Karpas-422 (cell line): ENCODE results near the gene GGN. TPM values are rescaled to one million over a fixed set of nuclear protein-coding genes. Genes with fewer than 3 reads are reported as not detected.
"Not testable (repeated sequence)": the region's sequence is repeated elsewhere in the genome, so short reads cannot be mapped to it uniquely, and the experiment has no call there.

Experiments used
- DNase-seq: peaks from one replicate; pipeline ENCODE4 v3.0.0-alpha.2; 2015
- H2AFZ ChIP-seq: fragments of 200-600 bp; sonication (generic); 2 replicates; pipeline ENCODE4 v1.6.1; 2014; ENCODE audit warnings: antibody characterized with exemption, low read length, mixed read lengths
- H3K27ac ChIP-seq: fragments of 200-600 bp; sonication (generic); 2 replicates; pipeline ENCODE4 v1.5.1; 2014; ENCODE audit warnings: mild to moderate bottlenecking, low read length, moderate library complexity
- H3K27me3 ChIP-seq: fragments of 200-600 bp; sonication (generic); 2 replicates; pipeline ENCODE4 v1.6.1; 2014; ENCODE audit warnings: low read length, mixed read lengths
- H3K36me3 ChIP-seq: fragments of 200-600 bp; sonication (generic); 2 replicates; pipeline ENCODE4 v1.6.1; 2014; ENCODE audit warnings: low read length, mixed read lengths; ENCODE audit not compliant: insufficient read depth
- H3K4me1 ChIP-seq: fragments of 200-600 bp; sonication (generic); 2 replicates; pipeline ENCODE4 v1.6.1; 2014; ENCODE audit warnings: mild to moderate bottlenecking, low read length, mixed read lengths
- H3K4me2 ChIP-seq: fragments of 200-600 bp; sonication (generic); 2 replicates; pipeline ENCODE4 v1.6.1; 2014; ENCODE audit warnings: low read length, low read depth, mild to moderate bottlenecking; ENCODE audit not compliant: poor library complexity, severe bottlenecking
- H3K4me3 ChIP-seq: fragments of 200-600 bp; sonication (generic); 2 replicates; pipeline ENCODE4 v1.5.1; 2014; ENCODE audit warnings: mild to moderate bottlenecking, antibody characterized with exemption, low read length, mixed read lengths
- H3K79me2 ChIP-seq: fragments of 200-600 bp; sonication (generic); 2 replicates; pipeline ENCODE4 v1.6.1; 2014; ENCODE audit warnings: mild to moderate bottlenecking, low read length, mixed read lengths
- H3K9ac ChIP-seq: fragments of 200-600 bp; sonication (generic); 2 replicates; pipeline ENCODE4 v1.6.0; 2014; ENCODE audit warnings: low read length
- H3K9me2 ChIP-seq: fragments of 200-600 bp; sonication (generic), shearing (Covaris generic); replicated peaks from 2 replicates; pipeline ENCODE4 v1.6.0; 2014; ENCODE audit warnings: mild to moderate bottlenecking, low read length, moderate library complexity; ENCODE audit not compliant: insufficient read depth
- H3K9me3 ChIP-seq: fragments of 300-700, 200-600 bp; sonication (generic); 2 replicates; pipeline ENCODE4 v1.6.1; 2014; ENCODE audit warnings: low read length, mixed read lengths
- H4K20me1 ChIP-seq: fragments of 200-600 bp; sonication (generic); 2 replicates; pipeline ENCODE4 v1.6.1; 2014; ENCODE audit warnings: mild to moderate bottlenecking, antibody characterized with exemption, low read length, low read depth; ENCODE audit not compliant: insufficient read depth
- total RNA-seq: library from RNA; depleted of rRNA; stranded (reverse); fragments of >200 nt; shearing (Covaris generic); gene quantifications from 2 replicates; pipeline ENCODE4 v1.2.3, GENCODE V29; 2014; ENCODE audit warnings: low replicate concordance

Gene GGN
- total RNA-seq, 1 experiment from 2014 or later = not detected

DNA sequence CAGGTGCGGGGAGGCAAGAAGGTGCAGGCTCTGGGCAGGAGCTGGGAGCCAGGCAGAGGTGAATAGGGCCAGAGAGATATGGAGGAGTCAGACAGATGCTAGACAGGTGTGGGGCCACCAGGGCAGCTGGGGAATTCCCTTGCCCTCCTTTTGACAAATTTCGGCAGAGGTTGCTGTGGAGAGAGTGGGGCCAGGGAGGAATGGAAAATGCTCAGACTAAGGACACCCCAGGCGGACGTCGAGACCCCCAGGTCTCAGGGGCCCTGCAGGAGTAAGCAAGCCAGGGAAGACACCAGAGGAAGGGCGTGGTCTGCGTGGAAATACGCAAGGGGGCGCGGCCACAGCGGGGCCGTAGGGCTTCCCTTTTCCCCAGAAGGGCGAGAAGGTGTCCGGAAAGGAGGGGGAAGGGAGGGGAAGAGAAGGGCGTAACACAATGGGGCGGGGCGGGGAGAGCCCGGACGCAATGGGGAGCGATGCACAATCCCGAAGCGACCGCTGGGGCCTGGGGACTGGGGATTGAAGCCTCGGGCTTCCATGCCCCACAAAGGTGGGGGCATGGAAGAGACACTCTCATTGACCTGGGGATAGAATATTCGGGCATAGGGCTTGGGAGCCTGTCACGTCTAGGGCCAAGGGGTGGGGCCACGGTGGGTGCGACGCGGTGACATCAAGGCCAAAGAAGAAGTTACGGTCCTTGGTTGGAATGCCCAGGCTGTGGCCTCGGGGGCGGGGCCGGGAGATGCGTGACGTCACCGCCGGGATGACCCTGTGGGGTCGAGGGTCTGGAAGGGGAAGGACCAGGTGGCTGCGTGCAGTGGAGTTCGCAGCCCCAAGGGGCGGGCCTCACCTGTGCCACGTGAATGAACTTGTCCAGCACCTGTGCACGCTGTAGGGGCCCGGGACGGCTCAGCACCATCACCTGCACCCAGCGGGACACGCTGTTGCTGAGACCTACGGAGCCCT lies 30.0 kb upstream of the GGN start:
- Histone ChIP-seq H3K27ac (no peak overlapping the region), H3K4me3 (peak overlapping the region; percentile 34; the same call in 1 of the 2 replicates)

DNA sequence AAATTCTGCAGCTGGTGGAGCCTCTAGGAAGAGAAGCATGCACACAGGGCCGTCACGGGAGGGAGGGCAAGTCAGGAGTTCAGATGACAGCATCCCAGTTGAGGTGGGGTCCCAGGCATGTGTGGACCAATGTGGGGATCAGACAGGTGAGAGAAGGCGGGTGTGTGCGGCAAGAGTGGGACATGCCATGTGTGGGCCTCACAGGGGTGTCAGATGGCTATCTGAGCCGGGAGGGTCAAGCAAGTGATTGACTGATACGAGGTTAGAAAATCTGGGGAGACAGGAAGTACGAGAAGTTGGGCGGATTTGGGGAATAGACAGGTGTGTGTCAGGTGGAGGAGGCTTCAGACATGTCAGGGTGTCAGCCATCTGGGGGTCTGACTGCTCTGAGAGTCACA lies 29.3 kb upstream of the GGN start:
- Histone ChIP-seq H3K27ac (no peak overlapping the region), H3K4me3 (no peak overlapping the region), H3K4me2 (peak overlapping the region; percentile 56), H3K9me2 (no peaks in the 10 kb centered on the region), H3K9ac (no peak overlapping the region), H3K79me2 (no peaks in the 10 kb centered on the region), H3K27me3 (no peaks in the 10 kb centered on the region), H3K4me1 (peaks cover 4% of the 10 kb centered on the region; the same call in 1 of the 2 replicates), H3K9me3 (no peaks in the 10 kb centered on the region), H4K20me1 (no peaks in the 10 kb centered on the region), H3K36me3 (no peaks in the 10 kb centered on the region), H2AFZ (no peak overlapping the region)
- DNase-seq = no peak

More for the DNA sequence above, 30.0 kb upstream of the GGN start:
- no peak overlapping the region for H2AFZ ChIP-seq
- peaks cover 4% of the 10 kb centered on the region; the same call in 1 of the 2 replicates for H3K4me1 ChIP-seq
- no peaks in the 10 kb centered on the region for H4K20me1 ChIP-seq
- DNase-seq = peak; percentile 85
- H3K4me2 ChIP-seq = peak overlapping the region; percentile 56
- no peaks in the 10 kb centered on the region for H3K27me3 ChIP-seq
- no peaks in the 10 kb centered on the region for H3K9me2 ChIP-seq
- H3K9me3 ChIP-seq = no peaks in the 10 kb centered on the region
- H3K79me2 ChIP-seq = no peaks in the 10 kb centered on the region
- H3K9ac ChIP-seq = no peak overlapping the region
- no peaks in the 10 kb centered on the region for H3K36me3 ChIP-seq

DNA sequence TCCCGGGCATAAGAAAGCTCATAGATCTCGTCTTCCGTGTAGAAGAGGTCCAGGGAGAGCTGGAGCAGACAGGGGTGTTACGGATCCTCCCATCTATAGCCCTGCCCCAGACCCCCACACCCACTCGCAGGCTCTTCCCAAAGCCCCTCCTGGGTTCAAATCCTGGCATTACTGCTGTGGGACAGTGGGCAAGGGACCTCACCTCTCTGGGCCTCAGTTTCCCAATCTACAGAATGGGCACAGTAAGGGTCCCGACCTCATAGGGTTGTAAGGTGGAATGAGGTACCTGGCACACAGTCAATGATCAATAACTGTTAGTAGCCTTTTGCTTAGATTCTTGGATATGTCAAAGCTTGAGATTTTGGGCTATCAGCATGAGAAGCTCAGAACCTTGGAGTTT lies 25.6 kb upstream of the GGN start:
- H3K4me3 ChIP-seq = no peak overlapping the region
- H3K9me3 ChIP-seq = no peaks in the 10 kb centered on the region
- no peaks in the 10 kb centered on the region for H3K9me2 ChIP-seq
- DNase-seq = no peak
- no peaks in the 10 kb centered on the region for H3K79me2 ChIP-seq
- peaks cover 4% of the 10 kb centered on the region; the same call in 1 of the 2 replicates for H3K4me1 ChIP-seq
- no peak overlapping the region for H2AFZ ChIP-seq
- no peaks in the 10 kb centered on the region for H3K36me3 ChIP-seq
- H3K27me3 ChIP-seq = no peaks in the 10 kb centered on the region
- H3K9ac ChIP-seq = no peak overlapping the region
- H3K4me2 ChIP-seq = no peak overlapping the region
- H3K27ac ChIP-seq = no peak overlapping the region
- H4K20me1 ChIP-seq = no peaks in the 10 kb centered on the region

DNA sequence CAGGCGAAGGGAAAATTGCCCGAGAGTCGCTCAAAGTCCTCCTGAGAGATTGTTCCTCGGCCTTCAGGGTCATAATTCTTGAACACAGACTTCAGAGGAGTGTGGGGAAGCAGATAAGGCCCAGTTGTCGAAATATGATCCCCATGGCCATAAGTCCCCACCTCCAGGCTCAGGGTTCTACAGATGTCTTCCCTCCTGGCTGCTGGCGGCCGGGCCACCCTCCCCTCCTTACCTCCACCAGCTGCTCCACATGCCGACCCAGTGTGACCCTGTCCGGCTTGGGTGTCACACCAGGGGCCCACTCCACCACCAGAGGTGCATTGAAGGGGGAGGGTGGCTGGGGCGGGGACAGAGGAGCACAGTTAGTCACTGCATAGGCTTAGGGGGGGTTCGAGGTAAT lies 25.1 kb upstream of the GGN start:
- no peak overlapping the region for H3K4me2 ChIP-seq
- no peaks in the 10 kb centered on the region for H3K36me3 ChIP-seq
- H3K9me3 ChIP-seq = no peaks in the 10 kb centered on the region
- H4K20me1 ChIP-seq = no peaks in the 10 kb centered on the region
- H3K4me3 ChIP-seq = no peak overlapping the region
- H3K4me1 ChIP-seq = peaks cover 2% of the 10 kb centered on the region; the same call in 1 of the 2 replicates
- H3K27me3 ChIP-seq = no peaks in the 10 kb centered on the region
- H3K9ac ChIP-seq = no peak overlapping the region
- no peaks in the 10 kb centered on the region for H3K9me2 ChIP-seq
- no peak overlapping the region for H2AFZ ChIP-seq
- H3K27ac ChIP-seq = no peak overlapping the region
- H3K79me2 ChIP-seq = no peaks in the 10 kb centered on the region
- no peak for DNase-seq

DNA sequence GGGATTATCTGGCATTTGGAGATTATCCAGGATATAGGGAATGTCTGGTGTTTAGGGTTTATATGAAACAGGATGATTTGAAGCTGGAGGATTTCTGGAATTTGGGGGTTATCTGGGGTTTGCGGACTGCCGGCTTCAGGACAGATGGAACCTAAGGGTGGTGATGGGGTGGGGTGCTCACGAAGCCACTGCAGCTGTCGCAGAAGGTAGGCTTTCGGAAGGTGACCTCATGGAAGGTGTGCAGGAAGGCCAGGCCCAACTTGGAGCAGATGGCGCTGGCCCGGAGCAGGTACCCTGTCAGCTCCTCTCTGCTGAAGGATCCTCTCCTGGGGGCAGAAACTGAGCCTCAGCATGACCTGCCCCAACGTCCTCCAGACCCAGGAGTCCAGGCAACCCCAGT lies 24.7 kb upstream of the GGN start:
- no peak for DNase-seq
- Histone ChIP-seq H2AFZ (no peak overlapping the region), H3K27me3 (no peaks in the 10 kb centered on the region), H4K20me1 (no peaks in the 10 kb centered on the region), H3K9me3 (no peaks in the 10 kb centered on the region), H3K4me2 (no peak overlapping the region), H3K27ac (no peak overlapping the region), H3K79me2 (no peaks in the 10 kb centered on the region), H3K4me3 (no peak overlapping the region), H3K36me3 (no peaks in the 10 kb centered on the region), H3K4me1 (no peaks in the 10 kb centered on the region), H3K9ac (no peak overlapping the region), H3K9me2 (no peaks in the 10 kb centered on the region)

DNA sequence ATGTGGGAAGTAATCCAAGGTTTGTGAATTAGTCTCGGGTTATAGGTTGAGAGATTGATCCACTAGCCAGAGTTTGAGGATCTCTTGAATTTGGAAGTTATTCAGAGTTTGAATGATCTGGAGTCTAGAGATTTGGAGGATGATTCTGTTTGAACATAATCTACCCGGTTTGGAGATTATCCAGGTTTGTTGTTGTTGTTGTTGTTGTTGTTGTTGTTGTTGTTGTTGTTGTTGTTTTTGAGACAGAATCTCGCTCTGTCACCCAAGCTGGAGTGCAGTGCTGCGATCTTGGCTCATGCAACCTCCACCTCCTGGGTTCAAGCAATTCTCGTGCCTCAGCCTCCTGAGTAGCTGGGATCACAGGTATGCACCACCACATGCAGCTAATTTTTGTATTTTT lies 24.1 kb upstream of the GGN start:
- H3K9me3 ChIP-seq, H3K27me3 ChIP-seq, H3K36me3 ChIP-seq, H3K4me2 ChIP-seq, H2AFZ ChIP-seq, H4K20me1 ChIP-seq, H3K9me2 ChIP-seq, H3K4me3 ChIP-seq, H3K79me2 ChIP-seq, H3K27ac ChIP-seq, DNase-seq, H3K9ac ChIP-seq, H3K4me1 ChIP-seq: not testable (repeated sequence)

DNA sequence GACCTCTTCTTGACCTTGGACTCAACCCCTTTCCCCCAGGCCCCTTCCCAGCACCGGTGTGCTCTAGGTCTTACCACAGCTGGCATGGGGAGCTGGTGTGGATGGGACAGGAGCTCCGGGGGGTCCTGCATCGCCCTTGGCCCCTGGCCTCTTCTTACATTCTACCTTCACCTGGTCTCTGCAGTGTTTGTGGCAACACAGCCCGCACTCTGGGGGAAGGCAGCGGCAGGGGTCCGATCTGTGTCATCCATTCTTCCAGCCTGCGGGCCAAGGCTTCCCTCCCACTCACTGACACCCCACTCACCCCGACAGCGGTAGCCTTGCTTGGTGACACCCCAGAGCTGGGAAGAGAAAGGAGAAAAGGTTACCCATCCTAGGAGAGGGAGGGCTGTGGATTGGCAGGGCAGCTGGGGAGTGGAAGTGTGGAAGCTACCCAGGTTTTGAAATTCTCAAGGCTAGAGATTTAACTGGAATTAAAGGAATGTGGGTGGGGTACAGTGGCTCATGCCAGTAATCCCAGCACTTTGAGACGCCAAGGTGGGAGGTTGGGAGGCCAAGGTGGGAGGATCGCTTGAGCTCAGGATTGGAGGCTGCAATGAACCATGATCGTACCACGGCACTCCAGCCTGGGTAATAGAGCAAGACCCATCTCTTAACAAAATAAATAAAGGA lies 23.3 kb upstream of the GGN start:
- Histone ChIP-seq H3K9me3 (no peaks in the 10 kb centered on the region), H3K36me3 (no peaks in the 10 kb centered on the region), H3K9ac (no peak overlapping the region), H3K4me2 (no peak overlapping the region), H3K27me3 (no peaks in the 10 kb centered on the region), H3K9me2 (no peaks in the 10 kb centered on the region), H3K4me1 (no peaks in the 10 kb centered on the region), H3K79me2 (no peaks in the 10 kb centered on the region), H4K20me1 (no peaks in the 10 kb centered on the region), H3K4me3 (no peak overlapping the region), H2AFZ (no peak overlapping the region), H3K27ac (no peak overlapping the region)
- DNase-seq = no peak

DNA sequence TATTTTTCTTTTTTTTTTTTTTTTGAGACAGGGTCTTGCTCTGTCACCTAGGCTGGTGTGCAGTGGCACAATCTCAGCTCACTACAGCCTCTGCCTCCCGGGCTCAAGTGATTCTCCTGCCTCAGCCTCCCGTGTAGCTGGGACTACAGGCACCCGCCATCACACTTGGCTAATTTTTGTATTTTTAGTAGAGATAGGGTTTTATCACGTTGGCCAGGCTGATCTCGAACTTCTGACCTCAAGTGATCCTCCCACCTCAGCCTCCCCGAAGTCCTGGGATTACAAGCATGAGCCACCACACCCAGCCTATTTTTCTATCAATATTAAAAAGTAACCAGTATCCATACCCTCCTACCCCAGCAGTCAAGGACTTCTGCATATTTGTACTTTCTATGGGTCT lies 22.6 kb upstream of the GGN start:
- not testable (repeated sequence) for H2AFZ ChIP-seq, H3K9me3 ChIP-seq, H3K27ac ChIP-seq, H3K79me2 ChIP-seq, H3K27me3 ChIP-seq, H3K9me2 ChIP-seq, H3K4me1 ChIP-seq, DNase-seq, H3K36me3 ChIP-seq, H3K4me3 ChIP-seq, H4K20me1 ChIP-seq, H3K4me2 ChIP-seq, H3K9ac ChIP-seq
